HK-2 (cell line): Measurements from ENCODE around the gene CHRNB1.
"Not testable (repeated sequence)": the region's sequence is repeated elsewhere in the genome, so short reads cannot be mapped to it uniquely, and the experiment has no call there.

Experiments
- DNase-seq: peaks from one replicate; pipeline ENCODE4 v3.0.0-alpha.2; 2018; ENCODE audit not compliant: unreplicated experiment

Gene CHRNB1

GRCh38 chr17:7467498-7467897 lies 22.6 kb downstream of the CHRNB1 start:
- DNase-seq, result no peak

GRCh38 chr17:7468290-7468689 lies 23.4 kb downstream of the CHRNB1 start:
- DNase-seq, result no peak

- DNase-seq, result no peak
Measured at GRCh38 chr17:7468804-7469389, 24.0 kb downstream of the CHRNB1 start.

GRCh38 chr17:7469843-7470242 lies 25.0 kb downstream of the CHRNB1 start:
- not testable (repeated sequence) for DNase-seq

- not testable (repeated sequence) for DNase-seq
Measured at GRCh38 chr17:7470457-7470973, 25.7 kb downstream of the CHRNB1 start.

- DNase-seq, result no peak
Measured at GRCh38 chr17:7471729-7472128, 26.9 kb downstream of the CHRNB1 start.

- DNase-seq, result not testable (repeated sequence)
Measured at GRCh38 chr17:7474767-7475166, 29.9 kb downstream of the CHRNB1 start.

GRCh38 chr17:7475764-7476422 lies 31.0 kb downstream of the CHRNB1 start:
- no peak for DNase-seq

- DNase-seq, result no peak
Measured at GRCh38 chr17:7476494-7476893, 31.6 kb downstream of the CHRNB1 start.

- no peak for DNase-seq
Measured at GRCh38 chr17:7476951-7477350, 32.1 kb downstream of the CHRNB1 start.

- no peak for DNase-seq
Measured at GRCh38 chr17:7477392-7478275, 32.8 kb downstream of the CHRNB1 start.

- DNase-seq, result peak; percentile 34
Measured at GRCh38 chr17:7478276-7479212, 33.7 kb downstream of the CHRNB1 start.

GRCh38 chr17:7479213-7480088 lies 34.6 kb downstream of the CHRNB1 start, which contains the start of gene ZBTB4:
Gene ZBTB4 (minus strand): TSS chr17:7479631. CDS start chr17:7466801, 12,830 bp downstream.
- peak; percentile 51 for DNase-seq

GRCh38 chr17:7480089-7480384 lies 35.2 kb downstream of the CHRNB1 start:
- no peak for DNase-seq

GRCh38 chr17:7481275-7481674 lies 36.4 kb downstream of the CHRNB1 start, which contains the start of gene SLC35G6:
Gene SLC35G6 (plus strand): TSS chr17:7481446. CDS start chr17:7481517, 71 bp downstream.
- DNase-seq, result not testable (repeated sequence)

GRCh38 chr17:7481842-7482741 lies 37.2 kb downstream of the CHRNB1 start:
- not testable (repeated sequence) for DNase-seq

GRCh38 chr17:7482742-7483088 lies 37.9 kb downstream of the CHRNB1 start:
- not testable (repeated sequence) for DNase-seq

- DNase-seq, result peak; percentile 93
Measured at GRCh38 chr17:7483255-7484066, 38.6 kb downstream of the CHRNB1 start.
